Left lung (tissue), 10 donors: ENCODE data around the gene PRKCD. TPM values are rescaled to one million over a fixed set of nuclear protein-coding genes. Genes with fewer than 3 reads are reported as not detected.
A peak's percentile ranks its signal among the peaks of the same experiment; 100 is the strongest.

Source experiments
- ATAC-seq: fragments of 200-7000 bp; cut with Tn5 transposase; one replicate; pipeline ENCODE4 v1.9.1; 2020; ENCODE audit warnings: moderate library complexity
- DNase-seq, 4 donors: peaks; one replicate each; pipeline ENCODE4 v3.0.0-alpha.2; 2013 to 2020
- H3K27ac ChIP-seq, 2 donors: fragments of 200-600 bp; sonication (generic) in 1 of 2; one replicate each; pipeline versions ENCODE4 v1.5.0 to v1.8.0; 2020 to 2021
- H3K27me3 ChIP-seq, 2 donors: fragments of 200-600 bp; sonication (generic) in 1 of 2; one replicate each; pipeline versions ENCODE4 v1.5.0 to v1.8.0; 2020 to 2021
- H3K36me3 ChIP-seq, 2 donors: fragments of 200-600 bp; sonication (generic) in 1 of 2; one replicate each; pipeline versions ENCODE4 v1.5.0 to v1.8.0; 2020 to 2021
- H3K4me1 ChIP-seq, 2 donors: fragments of 200-600 bp; one replicate each; pipeline ENCODE4 v1.8.0; 2021
- H3K4me3 ChIP-seq, 2 donors: fragments of 200-600 bp; sonication (generic) in 1 of 2; one replicate each; pipeline versions ENCODE4 v1.5.0 to v1.8.0; 2020 to 2021; ENCODE audit warnings: mild to moderate bottlenecking in 1 of 2
- H3K9me3 ChIP-seq, 2 donors: fragments of 200-600 bp; sonication (generic) in 1 of 2; one replicate each; pipeline versions ENCODE4 v1.5.0 to v1.8.0; 2020 to 2021
- CTCF ChIP-seq, 2 donors: fragments of 200-600 bp; sonication (generic) in 1 of 2; IDR thresholded peaks; one replicate each; pipeline versions ENCODE4 v1.5.0 to v1.8.0; 2021; ENCODE audit warnings: antibody characterized with exemption in 2 of 2
- intact Hi-C, 2 donors: fragments of 100-400 bp; cut with DNase I; formaldehyde crosslinking; loops; one replicate each; pipeline versions ENCODE4 v1.11.2 to v1.14.2; 2022
- polyA plus RNA-seq, 6 donors: library from polyadenylated mRNA; unstranded; fragments of 120-200 nt; gene quantifications; one replicate each; pipeline ENCODE4 v1.2.1, GENCODE V29; 2013; ENCODE audit not compliant: insufficient read length in 6 of 6
- total RNA-seq, 2 donors: library from RNA; stranded (reverse); fragmentation: NEBNext Ultra II Directional; extraction: Animal tissue kit (Norgen Biotek cat#: 25700); gene quantifications; one replicate each; pipeline ENCODE4 v1.2.1, GENCODE V29; 2021
- donor health status: DM: no; HTN: yes; CAD: no.
- donor health status: DM: no; HTN: no; CAD: no.

Gene PRKCD
- total and polyA plus RNA-seq, 8 donors = 45.5 to 73.7 (median 53.0) TPM

- Histone ChIP-seq H3K27ac (no peak overlapping the region), H3K4me1 (peaks cover 6 to 60% of the 10 kb centered on the region in 2 donors), H3K36me3 (no peaks in the 10 kb centered on the region), H3K4me3 (no peak overlapping the region), H3K9me3 (no peaks in the 10 kb centered on the region), H3K27me3 (peaks cover 0 to 22% of the 10 kb centered on the region in 2 donors)
- DNase-seq = no peak
- TF ChIP-seq CTCF (IDR thresholded peaks at IDR 0.05) = no peak
- ATAC-seq = no peak
- intact Hi-C loops = no loop called here
Observed at GRCh38 chr3:53151870-53152660, 8.9 kb upstream of the PRKCD start.

GRCh38 chr3:53153264-53153823, 7.7 kb upstream of the PRKCD start:
- DNase-seq (no peak), ATAC-seq (no peak)
- Histone ChIP-seq H3K9me3 (no peaks in the 10 kb centered on the region), H3K36me3 (no peaks in the 10 kb centered on the region), H3K27ac (no peak overlapping the region), H3K27me3 (peaks cover 0 to 27% of the 10 kb centered on the region in 2 donors), H3K4me1 (peaks cover 6 to 58% of the 10 kb centered on the region in 2 donors), H3K4me3 (no peak overlapping the region)
- no peak for TF ChIP-seq CTCF (IDR thresholded peaks at IDR 0.05)
- intact Hi-C loops = no loop called here

GRCh38 chr3:53153980-53154379, 7.0 kb upstream of the PRKCD start:
- Histone ChIP-seq H3K4me3 (no peak overlapping the region), H3K36me3 (no peaks in the 10 kb centered on the region), H3K9me3 (no peaks in the 10 kb centered on the region), H3K27ac (no peak overlapping the region), H3K27me3 (peaks cover 0 to 27% of the 10 kb centered on the region in 2 donors), H3K4me1 (peaks cover 7 to 63% of the 10 kb centered on the region in 2 donors)
- intact Hi-C loops = no loop called here
- DNase-seq = no peak
- TF ChIP-seq CTCF (IDR thresholded peaks at IDR 0.05) = no peak
- no peak for ATAC-seq

- intact Hi-C loops = no loop called here
- no peak overlapping the region for H3K4me3 ChIP-seq
- H3K27ac ChIP-seq = peak overlapping the region; percentile 26 to 49
- ATAC-seq = peak; percentile 13
- peaks cover 15 to 68% of the 10 kb centered on the region in 2 donors for H3K4me1 ChIP-seq
- DNase-seq = peak in 1 of 4 donors; percentile 70
- H3K36me3 ChIP-seq = no peaks in the 10 kb centered on the region
- peaks cover 0 to 27% of the 10 kb centered on the region in 2 donors for H3K27me3 ChIP-seq
- TF ChIP-seq CTCF (IDR thresholded peaks at IDR 0.05) = no peak
- H3K9me3 ChIP-seq = no peaks in the 10 kb centered on the region
Observed at GRCh38 chr3:53154881-53155285, 6.1 kb upstream of the PRKCD start.

GRCh38 chr3:53155760-53156159, 5.2 kb upstream of the PRKCD start:
- peaks cover 22 to 68% of the 10 kb centered on the region in 2 donors for H3K4me1 ChIP-seq
- ATAC-seq = peak; percentile 73

More at GRCh38 chr3:53155760-53156159, 5.2 kb upstream of the PRKCD start:
- H3K4me3 ChIP-seq = no peak overlapping the region
- no peaks in the 10 kb centered on the region for H3K36me3 ChIP-seq
- intact Hi-C loops = no loop called here
- peaks cover 0 to 27% of the 10 kb centered on the region in 2 donors for H3K27me3 ChIP-seq
- peak in 3 of 4 donors; percentile 85 to 91 (median 89) for DNase-seq
- no peak for TF ChIP-seq CTCF (IDR thresholded peaks at IDR 0.05)
- H3K9me3 ChIP-seq = no peaks in the 10 kb centered on the region
- peak overlapping the region; percentile 19 to 59 for H3K27ac ChIP-seq
